Measurements from ENCODE around the gene EYS. TPM values are rescaled to one million over a fixed set of nuclear protein-coding genes. Genes with fewer than 3 reads are reported as not detected.

EYS gene
- polyA plus RNA-seq, 6 donors from 2014 or later, result 0.06 to 0.18 (median 0.07) TPM; not detected in 1

DNA sequence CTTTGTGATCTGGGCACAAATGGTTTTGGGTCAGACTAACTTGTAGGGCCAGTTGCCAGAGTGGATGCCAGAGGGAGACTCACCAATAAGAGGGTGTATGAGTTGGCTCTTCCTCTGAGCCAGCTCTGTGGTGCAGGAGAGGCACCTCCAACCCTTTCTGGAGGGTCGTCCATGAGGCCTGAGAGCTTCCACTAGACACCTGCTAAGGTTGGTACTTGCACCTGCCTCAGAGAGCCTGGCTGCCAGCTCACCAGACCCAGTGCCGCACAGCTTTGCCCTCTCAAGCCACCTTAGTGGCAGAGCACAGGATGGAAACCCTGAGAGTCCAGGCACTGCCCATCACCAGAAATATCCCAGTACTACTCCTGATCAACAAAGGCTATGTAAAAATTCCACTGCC, 504.3 kb downstream of the EYS start:
- Mint-ChIP-seq H3K27ac (no peak overlapping the region), H3K4me1 (no peaks in the 10 kb centered on the region), H3K36me3 (no peaks in the 10 kb centered on the region), H3K9me3 (peaks cover 0 to 11% (median 5%) of the 10 kb centered on the region in 7 donors), H3K4me3 (no peak overlapping the region), H3K27me3 (no peaks in the 10 kb centered on the region)
- no peak for ATAC-seq (ENCODE audit: low read depth in 2 of 2)
- DNase-seq, result no peak

DNA sequence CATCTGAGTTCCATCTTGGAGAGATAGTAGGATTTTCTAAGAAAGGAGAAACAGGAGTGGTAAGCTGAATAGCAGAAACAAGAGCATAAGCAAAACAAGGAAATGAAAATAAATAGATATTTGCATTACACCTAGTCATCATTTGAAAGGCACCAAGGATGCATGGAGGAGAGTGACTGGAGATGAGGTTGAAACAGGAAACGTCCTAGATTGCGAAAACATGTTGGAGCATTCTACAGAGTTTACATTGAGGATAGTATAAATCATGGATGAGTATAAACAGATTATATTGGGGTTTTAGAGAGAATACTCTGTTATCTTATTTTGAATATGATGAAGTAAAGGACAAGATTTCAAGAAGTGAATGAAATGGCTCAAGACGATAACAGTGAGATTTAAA, 507.3 kb downstream of the EYS start:
- Mint-ChIP-seq H3K4me3 (no peak overlapping the region), H3K9me3 (peaks cover 0 to 11% (median 3%) of the 10 kb centered on the region in 7 donors), H3K27me3 (no peaks in the 10 kb centered on the region), H3K4me1 (no peaks in the 10 kb centered on the region), H3K27ac (no peak overlapping the region), H3K36me3 (no peaks in the 10 kb centered on the region)
- no peak for ATAC-seq (ENCODE audit: low read depth in 2 of 2)
- no peak for DNase-seq

DNA sequence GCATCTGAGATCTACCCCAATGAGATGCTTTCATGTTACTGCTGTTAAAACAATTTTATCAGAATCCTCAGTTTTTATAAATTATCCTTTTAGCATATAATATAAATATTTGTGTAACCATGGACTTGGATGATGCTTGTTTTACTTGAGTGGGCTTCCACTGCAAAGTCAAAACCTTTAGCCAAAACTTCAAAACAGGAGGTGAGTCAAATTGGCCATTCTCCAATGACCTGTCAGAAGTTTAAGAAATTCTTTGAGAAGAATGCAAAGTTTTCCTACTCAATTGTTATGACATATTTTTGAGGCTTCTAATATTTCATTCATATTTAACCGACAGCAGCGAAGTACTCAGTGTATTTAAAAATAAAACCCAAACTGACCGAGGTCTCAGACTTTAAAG, 507.9 kb downstream of the EYS start:
- Mint-ChIP-seq H3K27me3 (no peaks in the 10 kb centered on the region), H3K9me3 (peaks cover 0 to 9% (median 3%) of the 10 kb centered on the region in 7 donors), H3K36me3 (no peaks in the 10 kb centered on the region), H3K4me3 (no peak overlapping the region), H3K4me1 (no peaks in the 10 kb centered on the region), H3K27ac (no peak overlapping the region)
- no peak for DNase-seq
- ATAC-seq (ENCODE audit: low read depth in 2 of 2), result no peak

DNA sequence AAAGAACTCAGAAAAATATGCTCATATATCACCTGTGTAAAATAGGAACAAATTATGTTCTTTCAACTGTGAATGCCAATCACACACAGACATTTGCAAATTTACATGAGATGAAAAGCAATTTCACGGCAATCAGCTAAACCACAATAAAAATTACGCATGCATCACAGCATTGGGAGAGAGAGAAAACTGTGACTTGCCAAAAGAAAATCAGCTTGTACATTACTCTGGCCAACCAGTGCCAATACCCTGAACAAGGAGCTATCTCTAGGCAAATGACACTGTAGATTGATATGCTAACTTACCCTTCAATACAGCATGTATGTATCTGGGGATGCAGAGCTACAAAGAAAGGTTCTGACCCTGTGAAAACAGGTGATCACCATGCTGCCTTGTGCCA, 515.6 kb downstream of the EYS start:
- H3K9me3 Mint-ChIP-seq, result peaks cover 0 to 4% (median 0%) of the 10 kb centered on the region in 7 donors
- H3K4me1 Mint-ChIP-seq, result no peaks in the 10 kb centered on the region
- no peaks in the 10 kb centered on the region for H3K36me3 Mint-ChIP-seq
- H3K27me3 Mint-ChIP-seq, result no peaks in the 10 kb centered on the region
- no peak overlapping the region for H3K27ac Mint-ChIP-seq
- ATAC-seq (ENCODE audit: low read depth in 2 of 2), result no peak
- DNase-seq, result no peak
- H3K4me3 Mint-ChIP-seq, result no peak overlapping the region

DNA sequence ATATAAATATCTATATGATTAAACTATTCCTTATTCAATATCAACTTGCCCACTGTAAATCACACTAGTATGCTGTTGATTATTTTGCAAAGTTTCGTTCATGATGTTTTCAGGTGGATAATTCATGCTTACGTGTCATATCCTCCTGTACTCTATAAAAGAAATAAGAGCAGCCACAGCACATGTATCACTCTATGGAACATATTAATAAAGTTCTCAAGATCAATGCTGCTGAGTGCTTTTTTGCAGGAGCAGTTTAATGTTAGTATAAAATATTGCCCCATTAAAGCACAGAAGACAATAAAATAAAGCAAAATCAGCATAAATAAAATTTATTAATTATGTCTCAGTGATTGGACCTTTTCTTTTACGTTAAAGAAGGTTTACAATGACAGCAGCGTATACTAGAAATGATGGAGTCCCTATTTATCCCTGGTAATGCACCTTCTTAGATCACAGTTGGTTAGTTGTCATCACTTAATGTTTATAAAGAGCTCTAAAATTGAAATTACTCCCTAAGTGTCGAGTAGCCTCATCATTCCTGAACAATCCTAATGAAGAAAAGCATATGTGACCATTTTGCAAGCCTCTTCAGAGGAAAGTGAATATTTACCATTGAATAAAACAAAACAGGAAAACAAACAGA, 517.7 kb downstream of the EYS start:
- Mint-ChIP-seq H3K4me1 (no peaks in the 10 kb centered on the region), H3K9me3 (peaks cover 0 to 7% (median 0%) of the 10 kb centered on the region in 7 donors), H3K27me3 (no peaks in the 10 kb centered on the region), H3K36me3 (no peaks in the 10 kb centered on the region), H3K27ac (no peak overlapping the region), H3K4me3 (no peak overlapping the region)
- ATAC-seq (ENCODE audit: low read depth in 2 of 2) (no peak), DNase-seq (no peak)

DNA sequence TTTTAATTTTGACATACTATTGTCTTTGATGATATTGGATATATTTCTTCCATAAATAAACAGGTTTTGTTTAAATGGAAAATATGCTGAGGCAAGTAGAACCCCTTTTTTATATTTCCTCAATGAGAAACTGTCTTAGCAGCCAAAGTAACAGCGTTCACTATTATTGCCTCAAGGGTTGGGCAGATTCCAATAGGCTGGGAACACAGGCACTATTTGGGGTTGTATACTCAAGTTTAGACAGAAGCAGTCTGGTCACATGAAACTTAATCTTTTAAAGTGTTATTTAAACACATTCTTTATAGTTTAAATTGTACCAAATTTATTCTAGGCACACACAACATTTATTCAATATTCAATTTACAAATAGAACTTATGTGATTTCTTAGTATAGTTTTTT, 520.2 kb downstream of the EYS start:
- H3K4me1 Mint-ChIP-seq, result no peaks in the 10 kb centered on the region
- no peaks in the 10 kb centered on the region for H3K27me3 Mint-ChIP-seq
- no peak overlapping the region for H3K4me3 Mint-ChIP-seq
- no peak for ATAC-seq (ENCODE audit: low read depth in 2 of 2)
- no peaks in the 10 kb centered on the region for H3K36me3 Mint-ChIP-seq
- H3K27ac Mint-ChIP-seq, result no peak overlapping the region
- no peak for DNase-seq
- H3K9me3 Mint-ChIP-seq, result peaks cover 0 to 7% (median 0%) of the 10 kb centered on the region in 7 donors

DNA sequence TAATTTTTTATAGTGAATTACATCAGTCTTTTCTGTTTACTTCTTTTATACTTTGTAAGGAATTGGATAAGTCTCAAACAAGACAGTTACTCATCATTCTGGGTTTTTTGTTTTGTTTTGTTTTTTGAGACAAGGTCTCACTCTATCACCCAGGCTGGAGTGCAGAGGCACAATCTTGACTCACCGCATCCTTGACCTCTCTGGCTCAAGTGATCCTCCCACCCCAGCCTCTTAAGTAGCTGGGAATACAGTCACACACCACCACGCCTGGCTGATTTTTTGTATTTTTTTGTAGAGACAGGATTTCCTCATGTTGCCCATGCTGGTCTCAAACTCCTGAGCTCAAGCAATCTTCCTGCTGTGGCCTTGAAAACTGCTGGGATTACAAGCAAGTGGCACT, 524.3 kb downstream of the EYS start:
- no peak overlapping the region for H3K4me3 Mint-ChIP-seq
- no peak for ATAC-seq (ENCODE audit: low read depth in 2 of 2)
- H3K27me3 Mint-ChIP-seq, result no peaks in the 10 kb centered on the region

DNA sequence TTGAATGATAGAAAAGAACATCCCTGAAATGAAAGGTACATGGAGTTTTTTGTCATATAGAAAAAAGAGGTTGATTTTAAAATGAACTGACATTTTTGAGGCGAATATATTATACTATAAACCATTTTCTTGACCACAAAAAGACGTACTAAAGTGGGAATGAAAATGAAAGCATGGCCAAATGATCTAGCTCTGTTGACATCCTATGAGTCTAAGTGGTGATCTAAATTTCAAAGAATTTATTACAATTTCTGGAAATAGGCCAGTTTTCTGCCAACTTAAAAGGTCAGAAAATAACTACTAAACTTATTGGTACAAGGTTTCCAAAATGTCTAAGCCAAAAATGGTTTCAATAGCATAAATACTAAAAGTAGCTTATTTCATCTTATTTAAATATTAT, 536.8 kb downstream of the EYS start:
- DNase-seq (no peak), ATAC-seq (ENCODE audit: low read depth in 2 of 2) (no peak)
- Mint-ChIP-seq H3K27me3 (no peaks in the 10 kb centered on the region), H3K4me1 (no peaks in the 10 kb centered on the region), H3K36me3 (no peaks in the 10 kb centered on the region), H3K4me3 (no peak overlapping the region), H3K9me3 (peaks cover 0 to 6% (median 0%) of the 10 kb centered on the region in 7 donors), H3K27ac (no peak overlapping the region)

More for the DNA sequence above, 524.3 kb downstream of the EYS start:
- Mint-ChIP-seq H3K4me1 (no peaks in the 10 kb centered on the region), H3K36me3 (no peaks in the 10 kb centered on the region), H3K27ac (no peak overlapping the region), H3K9me3 (peaks cover 0 to 12% (median 7%) of the 10 kb centered on the region in 7 donors)
- DNase-seq, result no peak

DNA sequence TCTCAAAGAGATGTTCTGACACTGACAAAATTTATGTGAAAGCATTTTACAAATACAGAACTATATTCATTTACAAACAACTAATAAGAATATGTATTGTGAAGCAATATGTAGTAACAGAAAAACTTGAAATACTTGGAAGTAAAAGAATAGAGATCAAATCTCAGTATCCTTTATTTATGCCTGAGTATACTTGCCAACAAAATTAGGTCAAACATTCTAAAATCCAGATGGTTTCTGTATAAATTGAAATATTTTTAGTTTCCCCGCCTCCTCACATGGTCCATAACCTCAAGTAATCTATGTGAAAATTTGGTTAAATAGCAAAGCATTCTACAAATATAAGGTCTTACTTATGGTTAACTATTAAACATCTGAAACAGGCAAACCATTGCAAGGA, 545.4 kb downstream of the EYS start:
- Mint-ChIP-seq H3K36me3 (no peaks in the 10 kb centered on the region), H3K4me3 (no peak overlapping the region), H3K4me1 (no peaks in the 10 kb centered on the region), H3K27me3 (no peaks in the 10 kb centered on the region), H3K27ac (no peak overlapping the region), H3K9me3 (peaks cover 0 to 12% (median 4%) of the 10 kb centered on the region in 7 donors)
- ATAC-seq (ENCODE audit: low read depth in 2 of 2) (no peak), DNase-seq (no peak)

DNA sequence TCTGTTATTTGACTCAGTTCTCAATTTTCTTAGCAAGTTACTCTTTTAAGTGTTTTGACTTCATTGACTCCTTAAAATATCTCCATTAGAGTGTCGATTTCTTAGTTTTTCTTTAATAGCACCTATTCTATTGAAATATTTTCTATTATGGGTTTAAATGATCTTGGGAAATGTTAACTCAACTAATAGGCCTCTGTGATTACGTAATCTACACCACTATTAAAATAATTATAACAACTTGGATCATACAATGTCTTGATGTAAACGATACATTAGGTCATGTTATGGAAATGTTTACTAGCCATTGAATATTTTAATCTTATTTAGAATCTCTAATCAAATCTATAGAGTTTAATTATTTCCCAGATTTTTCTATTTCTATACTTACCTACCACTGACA, 550.0 kb downstream of the EYS start:
- no peak for ATAC-seq (ENCODE audit: low read depth in 2 of 2)
- Mint-ChIP-seq H3K36me3 (no peaks in the 10 kb centered on the region), H3K4me3 (no peak overlapping the region), H3K9me3 (peaks cover 0 to 19% (median 4%) of the 10 kb centered on the region in 7 donors), H3K27me3 (no peaks in the 10 kb centered on the region), H3K4me1 (no peaks in the 10 kb centered on the region), H3K27ac (no peak overlapping the region)
- no peak for DNase-seq

DNA sequence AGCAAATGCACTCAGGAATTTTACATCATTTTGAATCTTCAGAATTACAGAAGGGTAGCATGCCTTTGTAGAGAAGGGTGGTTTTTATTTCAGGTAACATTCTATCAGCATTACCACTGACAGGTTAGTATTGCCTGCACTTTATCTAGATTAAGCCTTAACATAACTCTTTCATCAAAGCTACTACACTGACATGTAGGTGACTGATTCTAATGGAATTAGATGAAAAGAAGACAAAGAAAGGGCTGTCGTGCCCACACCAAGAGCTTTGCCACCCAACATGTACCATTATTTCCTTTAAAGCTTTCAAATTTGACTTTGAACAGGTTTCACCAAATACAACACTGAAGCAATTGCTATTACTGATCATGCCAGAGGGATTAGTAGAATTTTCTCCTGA, 551.9 kb downstream of the EYS start:
- peaks cover 0 to 19% (median 4%) of the 10 kb centered on the region in 7 donors for H3K9me3 Mint-ChIP-seq
- no peak overlapping the region for H3K27ac Mint-ChIP-seq
- no peaks in the 10 kb centered on the region for H3K27me3 Mint-ChIP-seq
- no peak for ATAC-seq (ENCODE audit: low read depth in 2 of 2)
- H3K4me3 Mint-ChIP-seq, result no peak overlapping the region
- no peak for DNase-seq
- H3K4me1 Mint-ChIP-seq, result no peaks in the 10 kb centered on the region
- no peaks in the 10 kb centered on the region for H3K36me3 Mint-ChIP-seq

DNA sequence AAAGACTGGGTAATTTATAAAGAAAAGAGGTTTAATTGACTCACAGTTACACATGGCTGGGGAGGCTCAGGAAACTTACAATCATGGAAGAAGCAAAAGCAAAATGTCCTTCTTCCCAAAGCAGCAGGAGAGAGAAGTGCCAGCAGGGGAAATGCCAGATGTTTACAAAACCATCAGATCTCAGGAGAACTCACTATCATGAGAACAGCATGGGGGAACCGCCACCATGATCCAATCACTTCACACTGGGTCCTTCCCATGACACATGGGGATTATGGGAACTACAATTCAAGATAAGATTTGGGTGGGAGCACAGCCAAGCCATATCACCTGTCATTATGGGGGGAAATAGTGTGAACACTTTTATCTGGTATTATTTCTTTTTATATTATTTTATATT, 557.2 kb downstream of the EYS start:
- Mint-ChIP-seq H3K27me3 (no peaks in the 10 kb centered on the region), H3K9me3 (peaks cover 4 to 12% (median 6%) of the 10 kb centered on the region in 7 donors), H3K27ac (no peak overlapping the region), H3K4me1 (no peaks in the 10 kb centered on the region), H3K4me3 (no peak overlapping the region), H3K36me3 (no peaks in the 10 kb centered on the region)
- no peak for DNase-seq
- no peak for ATAC-seq (ENCODE audit: low read depth in 2 of 2)

DNA sequence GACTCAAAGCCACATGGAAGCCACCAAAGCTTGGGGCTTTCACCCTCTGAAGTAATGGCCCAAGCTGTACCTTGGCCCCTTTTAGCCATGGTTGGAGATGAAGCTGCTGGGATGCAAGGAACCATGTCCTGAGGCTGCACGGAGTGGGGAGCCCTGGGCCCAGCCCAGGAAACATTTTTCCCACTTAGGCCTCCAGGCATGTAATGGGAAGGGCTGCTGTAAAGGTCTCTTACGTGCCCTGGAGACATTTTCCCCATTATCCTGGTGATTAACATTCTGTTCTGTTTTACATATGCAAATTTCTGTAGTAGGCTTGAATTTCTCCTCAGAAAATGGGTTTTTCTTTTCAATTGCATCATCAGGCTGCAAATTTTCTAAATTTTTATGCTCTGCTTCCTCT, 558.2 kb downstream of the EYS start:
- no peak for ATAC-seq (ENCODE audit: low read depth in 2 of 2)

DNA sequence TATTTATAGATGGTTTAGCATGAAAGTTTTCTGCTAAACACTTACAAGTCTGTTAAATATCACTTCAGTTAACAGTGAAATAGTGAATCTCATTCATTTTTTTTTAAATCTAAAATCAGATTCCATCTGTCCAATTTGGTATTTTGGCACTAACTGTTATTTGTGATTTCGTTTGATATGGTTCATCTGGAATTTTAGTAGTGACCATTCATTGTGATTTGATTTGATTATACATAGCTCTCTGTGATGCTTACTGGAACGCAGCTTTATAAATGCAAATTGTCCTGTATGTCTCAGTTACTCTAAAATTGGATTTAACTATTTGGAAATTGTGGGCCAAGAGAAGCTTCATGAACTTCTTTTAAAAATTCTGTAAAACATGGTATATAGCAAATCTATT, 571.5 kb downstream of the EYS start:
- H3K27ac Mint-ChIP-seq, result no peak overlapping the region
- H3K36me3 Mint-ChIP-seq, result no peaks in the 10 kb centered on the region
- DNase-seq (no peak), ATAC-seq (ENCODE audit: low read depth in 2 of 2) (no peak)
- H3K4me1 Mint-ChIP-seq, result no peaks in the 10 kb centered on the region
- H3K9me3 Mint-ChIP-seq, result peaks cover 4 to 21% (median 8%) of the 10 kb centered on the region in 7 donors
- no peak overlapping the region for H3K4me3 Mint-ChIP-seq
- H3K27me3 Mint-ChIP-seq, result no peaks in the 10 kb centered on the region

More for the DNA sequence above, 558.2 kb downstream of the EYS start:
- no peaks in the 10 kb centered on the region for H3K27me3 Mint-ChIP-seq
- H3K4me1 Mint-ChIP-seq, result no peaks in the 10 kb centered on the region
- H3K27ac Mint-ChIP-seq, result no peak overlapping the region
- DNase-seq, result no peak
- H3K9me3 Mint-ChIP-seq, result peaks cover 4 to 10% (median 6%) of the 10 kb centered on the region in 7 donors
- no peak overlapping the region for H3K4me3 Mint-ChIP-seq
- no peaks in the 10 kb centered on the region for H3K36me3 Mint-ChIP-seq

DNA sequence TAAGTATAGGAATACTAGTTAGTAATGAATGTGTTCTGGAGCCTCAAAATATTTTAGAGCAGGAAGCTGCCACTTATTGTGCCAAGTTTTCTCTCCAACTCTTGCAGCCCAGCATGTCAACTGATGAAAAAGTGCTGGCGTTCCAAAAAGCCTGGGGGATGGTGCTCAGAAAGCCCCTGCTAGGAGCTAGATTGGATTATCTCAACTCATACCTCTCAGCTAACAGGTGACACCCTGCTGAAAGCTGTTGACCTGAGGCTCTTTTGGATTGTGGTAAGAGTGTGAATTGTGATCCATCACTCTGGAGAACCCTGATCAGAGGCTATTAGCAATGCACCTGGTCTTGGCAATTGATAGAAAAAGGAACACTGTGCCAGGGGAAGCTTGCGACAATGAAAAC, 580.4 kb downstream of the EYS start:
- Mint-ChIP-seq H3K4me1 (no peaks in the 10 kb centered on the region), H3K9me3 (peaks cover 0 to 14% (median 4%) of the 10 kb centered on the region in 7 donors), H3K27me3 (no peaks in the 10 kb centered on the region), H3K27ac (no peak overlapping the region), H3K36me3 (no peaks in the 10 kb centered on the region), H3K4me3 (no peak overlapping the region)
- DNase-seq (no peak), ATAC-seq (ENCODE audit: low read depth in 2 of 2) (no peak)

Measured in naive B cell (primary cell).